ENCODE data around the gene LMOD1. TPM values are rescaled to one million over a fixed set of nuclear protein-coding genes. Genes with fewer than 3 reads are reported as not detected.

LMOD1 gene
- total RNA-seq, 2 donors from 2014 or later: 638 to 761 TPM

GRCh38 chr1:201921952-201922558 lies 24.3 kb downstream of the LMOD1 start:
- Histone ChIP-seq H3K36me3 (peaks cover 30% of the 10 kb centered on the region), H3K4me1 (ENCODE audit: control insufficient read depth in 1 of 2, low read depth in 2 of 2) (peaks cover 74 to 93% of the 10 kb centered on the region in 2 donors), H3K27ac (peak overlapping the region; percentile 97 to 99), H3K4me3 (no peak overlapping the region), H3K27me3 (replicated peaks; ENCODE audit: insufficient read depth) (no peaks in the 10 kb centered on the region), H3K9me3 (no peaks in the 10 kb centered on the region)
- ATAC-seq (ENCODE audit: insufficient number of reproducible peaks, low FRiP score, low read depth): no peak
- no peak for TF ChIP-seq CTCF (IDR thresholded peaks at IDR 0.05)
- DNase-seq (ENCODE audit: low spot score): no peak

- Histone ChIP-seq H3K27ac (peak overlapping the region; percentile 97 to 99), H3K27me3 (replicated peaks; ENCODE audit: insufficient read depth) (no peaks in the 10 kb centered on the region), H3K4me1 (ENCODE audit: control insufficient read depth in 1 of 2, low read depth in 2 of 2) (peaks cover 80 to 98% of the 10 kb centered on the region in 2 donors), H3K36me3 (peaks cover 32% of the 10 kb centered on the region), H3K4me3 (peak overlapping the region; percentile 44), H3K9me3 (no peaks in the 10 kb centered on the region)
- ATAC-seq (ENCODE audit: insufficient number of reproducible peaks, low FRiP score, low read depth) (no peak), DNase-seq (ENCODE audit: low spot score) (no peak)
- TF ChIP-seq CTCF (IDR thresholded peaks at IDR 0.05): no peak
Observed at GRCh38 chr1:201918343-201918742, 28.0 kb downstream of the LMOD1 start.

GRCh38 chr1:201917362-201918033 lies 28.9 kb downstream of the LMOD1 start:
- Histone ChIP-seq H3K4me1 (ENCODE audit: control insufficient read depth in 1 of 2, low read depth in 2 of 2) (peaks cover 83 to 99% of the 10 kb centered on the region in 2 donors), H3K4me3 (peak overlapping the region; percentile 44), H3K27me3 (replicated peaks; ENCODE audit: insufficient read depth) (no peaks in the 10 kb centered on the region), H3K36me3 (peaks cover 26% of the 10 kb centered on the region), H3K9me3 (no peaks in the 10 kb centered on the region), H3K27ac (peak overlapping the region; percentile 97 to 99)
- ATAC-seq (ENCODE audit: insufficient number of reproducible peaks, low FRiP score, low read depth) (peak; percentile 36), DNase-seq (ENCODE audit: low spot score) (peak; percentile 60)
- peak; percentile 7 for TF ChIP-seq CTCF (IDR thresholded peaks at IDR 0.05)

GRCh38 chr1:201916649-201917249 lies 29.6 kb downstream of the LMOD1 start:
- H3K9me3 ChIP-seq: no peaks in the 10 kb centered on the region
- peak; percentile 85 for DNase-seq (ENCODE audit: low spot score)
- H3K27me3 ChIP-seq (replicated peaks; ENCODE audit: insufficient read depth): no peaks in the 10 kb centered on the region
- peak overlapping the region; percentile 97 to 99 for H3K27ac ChIP-seq
- ATAC-seq (ENCODE audit: insufficient number of reproducible peaks, low FRiP score, low read depth): peak; percentile 44
- TF ChIP-seq CTCF (IDR thresholded peaks at IDR 0.05): no peak
- peaks cover 84 to 99% of the 10 kb centered on the region in 2 donors for H3K4me1 ChIP-seq (ENCODE audit: control insufficient read depth in 1 of 2, low read depth in 2 of 2)
- H3K36me3 ChIP-seq: peaks cover 25% of the 10 kb centered on the region
- peak overlapping the region; percentile 44 for H3K4me3 ChIP-seq

Data from thoracic aorta (tissue), 2 donors.